MCF 10A (cell line): Measurements from ENCODE around the gene RAP1A. TPM values are rescaled to one million over a fixed set of nuclear protein-coding genes. Genes with fewer than 3 reads are reported as not detected.
"Not testable (repeated sequence)": the region's sequence is repeated elsewhere in the genome, so short reads cannot be mapped to it uniquely, and the experiment has no call there.

ENCODE experiments used
- BruUV-seq: library from RNA; stranded (reverse); fragments of 400-500 nt; replicated peaks from 2 replicates; lab custom pipeline; 2021; lab: Mats Ljungman, UMichigan
- CTCF ChIA-PET: fragments of 300-600 bp; sonication (Branson Sonifier 250); formaldehyde crosslinking; extraction: SDS; loops from one replicate; lab custom pipeline; 2021; ENCODE audit warnings: antibody characterized with exemption, inconsistent platforms; lab: Yijun Ruan, JAX
- POLR2A ChIA-PET: fragments of 300-600, 350-650 bp; sonication (Branson Sonifier 250); formaldehyde crosslinking; extraction: SDS; loops from one replicate; lab custom pipeline; 2020; ENCODE audit warnings: antibody characterized with exemption, inconsistent platforms; lab: Yijun Ruan, JAX
- DNase-seq: peaks from one replicate; pipeline ENCODE4 v3.0.0-alpha.2; 2018; ENCODE audit not compliant: unreplicated experiment
- H3K27ac Mint-ChIP-seq: one replicate; pipeline ENCODE4 v1.8.0; 2022; ENCODE audit warnings: mild to moderate bottlenecking, low read depth, mixed read lengths; ENCODE audit not compliant: unreplicated experiment
- H3K27me3 Mint-ChIP-seq: one replicate; pipeline ENCODE4 v1.8.0; 2022; ENCODE audit warnings: mixed read lengths; ENCODE audit not compliant: insufficient read depth, unreplicated experiment
- H3K36me3 Mint-ChIP-seq: one replicate; pipeline ENCODE4 v1.8.0; 2022; ENCODE audit warnings: mild to moderate bottlenecking, moderate library complexity, mixed read lengths; ENCODE audit not compliant: insufficient read depth, unreplicated experiment
- H3K4me1 Mint-ChIP-seq: one replicate; pipeline ENCODE4 v1.8.0; 2022; ENCODE audit warnings: mixed read lengths; ENCODE audit not compliant: insufficient read depth, unreplicated experiment
- H3K4me3 Mint-ChIP-seq: one replicate; pipeline ENCODE4 v1.8.0; 2022; ENCODE audit warnings: mild to moderate bottlenecking, moderate library complexity, mixed read lengths; ENCODE audit not compliant: unreplicated experiment
- H3K9me3 Mint-ChIP-seq: one replicate; pipeline ENCODE4 v1.8.0; 2022; ENCODE audit warnings: mixed read lengths; ENCODE audit not compliant: unreplicated experiment
- intact Hi-C: fragments of 100-400 bp; cut with micrococcal nuclease; formaldehyde crosslinking; loops from 2 replicates; pipeline ENCODE4 v1.14.1; 2022
- total RNA-seq: library from RNA; stranded (reverse); gene quantifications from 2 replicates; pipeline ENCODE4 v1.2.3, GENCODE V29; 2022
- TF ChIP-seq, protein P1 (sequence below): fragments of 200-600 bp; IDR thresholded peaks from one replicate; pipeline ENCODE4 v1.8.0; 2022; ENCODE audit warnings: antibody characterized with exemption, mild to moderate bottlenecking; ENCODE audit not compliant: unreplicated experiment

The RAP1A gene
- total RNA-seq, 1 experiment from 2014 or later, result 39.3 TPM

DNA sequence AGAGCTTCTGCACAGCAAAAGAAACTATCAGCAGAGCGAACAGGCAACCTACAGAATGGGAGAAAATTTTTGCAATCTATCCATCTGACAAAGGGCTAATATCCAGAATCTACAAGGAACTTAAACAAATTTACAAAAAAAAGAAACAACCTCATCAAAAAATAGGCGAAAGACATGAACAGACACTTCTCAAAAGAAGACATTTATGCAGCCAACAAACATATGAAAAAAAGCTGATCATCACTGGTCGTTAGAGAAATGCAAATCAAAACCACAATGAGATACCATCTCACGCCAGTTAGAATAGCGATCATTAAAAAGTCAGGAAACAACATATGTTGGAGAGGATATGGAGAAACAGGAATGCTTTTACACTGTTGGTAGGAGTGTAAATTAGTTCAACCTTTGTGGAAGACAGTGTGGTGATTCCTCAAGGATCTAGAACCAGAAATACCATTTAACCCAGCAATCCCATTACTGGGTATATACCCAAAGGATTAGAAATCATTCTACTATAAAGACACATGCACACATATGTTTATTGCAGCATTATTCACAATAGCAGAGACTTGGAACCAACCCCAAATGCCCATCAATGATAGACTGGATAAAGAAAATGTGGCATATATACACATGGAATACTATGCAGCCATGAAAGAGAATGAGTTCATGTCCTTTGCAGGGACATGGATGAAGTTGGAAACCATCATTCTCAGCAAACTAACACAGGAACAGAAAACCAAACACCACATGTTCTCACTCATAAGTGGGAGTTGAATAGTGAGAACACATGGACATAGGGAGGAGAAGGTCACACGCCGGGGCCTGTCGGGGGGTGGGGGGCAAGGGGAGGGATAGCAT lies 65.9 kb downstream of the RAP1A start:
- CTCF ChIA-PET, H3K27ac Mint-ChIP-seq, BruUV-seq, H3K4me3 Mint-ChIP-seq, H3K4me1 Mint-ChIP-seq, DNase-seq, POLR2A ChIA-PET, H3K36me3 Mint-ChIP-seq, intact Hi-C loops, H3K27me3 Mint-ChIP-seq: not testable (repeated sequence)
- peaks cover 15% of the 10 kb centered on the region for H3K9me3 Mint-ChIP-seq

DNA sequence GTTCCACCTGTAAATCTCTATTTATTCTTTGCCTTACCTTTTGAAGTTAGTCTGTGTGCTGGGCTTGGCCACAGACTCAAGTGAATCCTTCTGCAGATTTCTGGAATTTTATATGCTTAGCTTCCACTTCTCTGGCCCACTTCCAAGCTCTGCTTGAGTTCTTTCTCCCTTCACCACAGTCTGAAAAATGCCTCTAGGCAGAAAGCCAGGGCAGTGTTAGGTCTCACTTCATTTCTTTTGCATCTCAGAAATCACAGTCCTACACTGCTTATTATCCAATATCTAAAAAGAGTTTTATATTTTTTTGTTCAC lies 70.7 kb downstream of the RAP1A start:
- Mint-ChIP-seq H3K36me3 (peaks cover 6% of the 10 kb centered on the region), H3K27ac (no peak overlapping the region), H3K4me3 (no peak overlapping the region), H3K27me3 (no peaks in the 10 kb centered on the region), H3K9me3 (no peaks in the 10 kb centered on the region), H3K4me1 (peaks cover 8% of the 10 kb centered on the region)
- BruUV-seq, result no TSS peak
- intact Hi-C loops, result no loop called here
- ChIA-PET CTCF (interaction anchor here (1.0 to 2.1 kb wide), 3 partner anchors 12 to 181 kb away, joined by 3 to 11 read pairs (median 3); no protein-coding TSS in a partner anchor), POLR2A (interaction anchor here (0.7 to 1.7 kb wide), 3 partner anchors 15 to 62 kb away, joined by 3 to 4 read pairs (median 4); no protein-coding TSS in a partner anchor)
- TF ChIP-seq, protein P1, sequence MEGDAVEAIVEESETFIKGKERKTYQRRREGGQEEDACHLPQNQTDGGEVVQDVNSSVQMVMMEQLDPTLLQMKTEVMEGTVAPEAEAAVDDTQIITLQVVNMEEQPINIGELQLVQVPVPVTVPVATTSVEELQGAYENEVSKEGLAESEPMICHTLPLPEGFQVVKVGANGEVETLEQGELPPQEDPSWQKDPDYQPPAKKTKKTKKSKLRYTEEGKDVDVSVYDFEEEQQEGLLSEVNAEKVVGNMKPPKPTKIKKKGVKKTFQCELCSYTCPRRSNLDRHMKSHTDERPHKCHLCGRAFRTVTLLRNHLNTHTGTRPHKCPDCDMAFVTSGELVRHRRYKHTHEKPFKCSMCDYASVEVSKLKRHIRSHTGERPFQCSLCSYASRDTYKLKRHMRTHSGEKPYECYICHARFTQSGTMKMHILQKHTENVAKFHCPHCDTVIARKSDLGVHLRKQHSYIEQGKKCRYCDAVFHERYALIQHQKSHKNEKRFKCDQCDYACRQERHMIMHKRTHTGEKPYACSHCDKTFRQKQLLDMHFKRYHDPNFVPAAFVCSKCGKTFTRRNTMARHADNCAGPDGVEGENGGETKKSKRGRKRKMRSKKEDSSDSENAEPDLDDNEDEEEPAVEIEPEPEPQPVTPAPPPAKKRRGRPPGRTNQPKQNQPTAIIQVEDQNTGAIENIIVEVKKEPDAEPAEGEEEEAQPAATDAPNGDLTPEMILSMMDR, result no peak
- peak; percentile 80 for DNase-seq

DNA sequence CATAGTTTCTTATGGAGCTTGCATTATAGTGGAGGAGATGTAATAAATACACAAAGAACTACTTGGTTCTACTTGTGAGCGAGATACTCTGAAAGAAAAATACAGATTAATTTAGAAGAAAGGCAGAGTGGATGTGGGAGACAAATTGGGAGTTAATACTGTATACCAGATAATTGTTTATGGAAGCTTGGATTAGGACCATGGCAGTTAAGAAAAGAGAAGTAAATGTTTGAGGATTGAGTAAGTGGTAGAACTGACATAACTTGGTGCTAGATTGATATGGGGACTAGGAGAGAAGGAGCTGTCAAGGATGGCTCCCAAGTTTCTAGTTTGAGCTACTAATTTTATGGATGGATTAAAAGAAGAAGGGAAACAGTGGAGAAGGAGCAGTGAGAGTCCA lies 72.3 kb downstream of the RAP1A start:
- DNase-seq, result no peak
- TF ChIP-seq, protein P1, result no peak
- POLR2A ChIA-PET, result interaction anchor here (1.7 kb wide), 1 partner anchor 13 kb away, joined by 3 read pairs; no protein-coding TSS in a partner anchor
- CTCF ChIA-PET, result interaction anchor here (0.6 to 2.1 kb wide), 4 partner anchors 21 to 183 kb away, joined by 3 to 11 read pairs (median 5); no protein-coding TSS in a partner anchor
- peaks cover 12% of the 10 kb centered on the region for H3K36me3 Mint-ChIP-seq
- H3K4me1 Mint-ChIP-seq, result peaks cover 8% of the 10 kb centered on the region
- H3K27me3 Mint-ChIP-seq, result no peaks in the 10 kb centered on the region
- no peaks in the 10 kb centered on the region for H3K9me3 Mint-ChIP-seq
- intact Hi-C loops, result no loop called here
- no peak overlapping the region for H3K4me3 Mint-ChIP-seq
- TSS peak; percentile 14 for BruUV-seq
- H3K27ac Mint-ChIP-seq, result no peak overlapping the region

DNA sequence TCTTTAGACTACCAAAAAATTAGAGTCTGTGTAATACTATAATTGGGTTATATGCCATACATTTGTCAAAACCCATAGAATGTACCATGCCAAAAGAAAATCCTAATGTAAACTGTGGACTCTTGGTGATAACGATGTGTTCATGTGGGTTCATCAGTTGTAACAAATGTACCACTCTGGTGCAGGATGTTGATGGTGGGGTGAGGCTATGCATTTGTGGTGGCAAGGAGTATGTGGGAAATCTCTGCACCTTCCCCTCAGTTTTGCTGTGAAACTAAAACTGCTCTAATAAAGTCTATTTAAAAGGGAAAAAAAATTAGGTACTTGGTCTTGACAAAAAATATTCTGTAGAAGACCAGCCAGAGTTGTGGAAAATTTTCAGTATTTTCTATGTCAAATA lies 76.2 kb downstream of the RAP1A start:
- Mint-ChIP-seq H3K4me1 (no peaks in the 10 kb centered on the region), H3K9me3 (no peaks in the 10 kb centered on the region), H3K27ac (no peak overlapping the region), H3K4me3 (no peak overlapping the region), H3K36me3 (peaks cover 31% of the 10 kb centered on the region), H3K27me3 (no peaks in the 10 kb centered on the region)
- BruUV-seq, result no TSS peak
- intact Hi-C loops, result no loop called here
- TF ChIP-seq, protein P1, result no peak
- no peak for DNase-seq
- ChIA-PET CTCF (no interaction called here), POLR2A (no interaction called here)
